Stimulated activated CD4-positive, alpha-beta T cell treated with anti-CD3 and anti-CD28 coated beads, Interleukin-1b, Interleukin-23, amount 100 ng/mL, for 1 hour (primary cell): ENCODE data around the gene TSPYL4.

Experiments
- DNase-seq, 2 donors: peaks; one replicate each; pipeline ENCODE4 v3.0.0-alpha.2; 2020; ENCODE audit warnings: low read depth in 2 of 2

TSPYL4 gene

DNA sequence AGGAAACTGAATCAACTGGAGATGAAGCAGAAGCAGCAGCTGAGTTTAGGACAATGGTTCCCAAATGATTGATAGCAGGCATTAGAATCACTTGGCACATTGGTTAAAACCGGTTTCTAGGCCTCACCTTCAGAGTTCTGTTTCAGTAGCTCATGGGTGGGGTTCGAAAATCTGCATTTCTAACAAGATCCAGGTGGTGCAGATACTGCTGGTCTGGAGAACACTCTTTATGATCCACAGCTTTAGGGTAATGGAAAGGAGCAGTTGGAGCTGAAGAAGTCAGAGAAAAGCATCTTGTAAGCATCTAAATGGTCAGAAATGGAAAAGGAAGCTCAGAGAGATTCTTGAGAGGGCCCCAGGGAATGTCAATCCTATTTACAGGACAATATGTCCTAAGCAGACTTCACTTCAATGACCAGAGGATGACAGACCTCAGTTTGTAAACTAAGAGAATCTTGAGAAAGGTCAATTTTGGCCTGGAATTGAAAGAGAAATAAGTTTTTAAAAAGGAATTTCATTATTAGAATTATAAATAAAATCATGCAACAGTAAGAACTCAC, 17.4 kb upstream of the TSPYL4 start:
- DNase-seq: no peak

DNA sequence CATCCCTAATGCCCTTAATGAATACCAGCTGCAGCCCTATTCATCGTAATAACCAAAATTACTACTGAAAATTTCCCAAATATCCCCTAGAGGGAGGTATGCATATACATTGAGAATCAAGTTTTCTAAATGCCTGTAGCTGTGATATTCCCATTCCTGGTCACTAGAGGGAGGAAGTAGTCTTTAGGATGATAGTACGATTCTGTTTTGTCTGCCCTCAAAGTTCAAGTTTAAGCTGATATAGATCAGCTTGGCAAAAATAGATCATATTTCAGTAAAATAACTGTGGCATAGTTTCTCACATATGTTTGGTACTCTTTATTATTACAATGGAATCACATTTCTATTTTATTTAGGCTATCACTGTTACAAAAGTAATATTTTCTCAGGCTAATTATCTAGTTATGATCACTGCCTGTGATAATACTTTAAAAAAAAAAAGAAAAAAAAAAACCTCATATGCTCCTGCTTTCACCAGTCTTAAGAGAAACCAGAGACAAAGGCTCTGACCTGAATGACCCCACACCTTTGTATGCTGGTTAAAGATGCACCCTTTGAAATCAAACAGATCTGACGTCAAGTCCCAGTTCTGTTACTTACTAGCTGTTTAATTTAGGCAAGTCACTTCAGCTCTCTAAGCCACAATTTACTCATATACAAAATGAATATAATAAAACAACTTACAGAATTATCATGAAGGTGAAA, 14.9 kb upstream of the TSPYL4 start:
- DNase-seq: no peak

DNA sequence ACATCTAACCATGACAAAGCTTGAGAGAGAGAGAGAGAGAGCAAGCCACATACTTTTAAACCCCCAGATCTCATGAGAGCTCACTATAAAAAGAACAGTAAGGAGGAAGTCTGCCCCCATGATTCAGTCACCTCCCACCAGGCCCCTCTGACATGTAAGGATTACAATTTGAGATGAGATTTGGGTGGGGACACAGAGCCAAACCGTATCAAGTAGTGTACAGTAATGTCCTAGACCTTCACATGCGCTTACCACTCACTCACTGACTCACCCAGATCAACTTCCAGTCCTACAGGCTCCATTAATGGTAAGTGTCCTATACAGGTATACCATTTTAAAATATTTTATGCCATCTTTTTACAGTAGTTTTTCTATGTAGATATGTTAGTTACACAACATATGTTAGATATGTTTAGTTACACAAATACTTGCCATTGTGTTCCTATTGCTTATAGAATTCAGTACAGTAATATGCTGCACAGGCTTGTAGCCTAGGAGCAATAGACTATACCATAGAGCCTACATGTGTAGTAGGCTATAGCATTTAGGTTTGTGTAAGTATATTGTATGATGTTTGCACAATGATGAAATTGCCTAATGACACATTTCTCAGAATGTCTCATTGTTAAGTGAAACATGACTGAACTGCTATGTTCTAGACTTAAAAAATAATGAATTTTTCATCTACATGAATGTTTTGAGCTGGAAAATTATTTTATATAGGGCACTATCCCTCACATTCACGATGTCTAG, 14.1 kb upstream of the TSPYL4 start:
- no peak for DNase-seq

DNA sequence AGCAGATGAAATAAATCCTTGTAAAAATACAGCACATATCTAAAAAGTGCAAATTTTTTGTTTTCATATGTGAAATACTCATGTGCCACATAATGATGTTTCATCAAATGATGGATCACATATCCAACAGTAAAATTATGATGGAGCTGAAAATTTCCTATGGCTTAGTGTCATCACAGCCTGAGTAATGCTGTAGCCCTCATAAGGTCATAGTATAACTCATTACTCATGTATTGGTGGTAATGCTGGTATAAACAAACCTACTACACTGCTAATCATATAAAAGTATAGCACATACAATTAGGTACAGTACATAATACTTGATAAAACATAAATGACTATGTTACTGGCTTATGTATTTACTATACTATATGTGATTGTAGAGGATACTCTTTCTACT, 12.9 kb upstream of the TSPYL4 start:
- DNase-seq: no peak

DNA sequence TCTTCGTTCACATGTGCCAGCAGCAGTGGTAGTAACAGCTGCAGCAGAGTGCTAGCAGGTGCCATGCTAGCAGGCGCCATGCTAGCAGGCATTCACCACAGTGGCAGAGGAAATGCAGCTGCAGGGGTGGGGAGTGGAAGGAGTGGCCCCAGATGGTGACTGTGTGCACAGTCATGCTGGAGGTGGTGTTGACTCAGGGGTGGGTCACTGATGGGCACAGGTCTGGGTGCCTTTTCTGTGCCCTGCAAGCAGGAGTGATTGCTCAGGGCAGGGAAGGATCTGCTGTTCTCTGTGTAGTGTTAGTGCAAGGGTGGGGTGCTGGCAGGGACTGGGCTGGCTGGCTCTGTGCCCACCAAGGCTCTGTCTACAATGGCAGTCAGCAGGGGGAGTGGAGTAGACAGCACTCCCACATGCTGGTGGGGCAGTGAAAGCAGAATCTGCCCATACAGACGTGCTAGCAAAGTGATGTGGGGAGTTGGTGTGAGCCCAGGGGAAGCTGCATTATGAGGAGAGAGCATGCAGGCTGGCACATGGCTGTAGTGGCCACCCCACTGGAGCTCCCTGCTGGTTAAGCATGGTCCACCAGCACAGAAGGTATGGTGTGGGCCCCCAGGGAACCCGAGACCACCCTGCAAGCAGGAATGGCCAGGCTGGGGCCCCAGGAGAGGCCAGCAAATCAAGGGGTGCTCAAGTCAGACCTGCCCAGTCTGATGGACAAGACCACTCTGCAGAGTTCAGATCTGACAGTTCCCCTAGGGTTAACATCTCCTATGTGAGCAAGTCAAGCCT, 11.4 kb upstream of the TSPYL4 start:
- no peak for DNase-seq

DNA sequence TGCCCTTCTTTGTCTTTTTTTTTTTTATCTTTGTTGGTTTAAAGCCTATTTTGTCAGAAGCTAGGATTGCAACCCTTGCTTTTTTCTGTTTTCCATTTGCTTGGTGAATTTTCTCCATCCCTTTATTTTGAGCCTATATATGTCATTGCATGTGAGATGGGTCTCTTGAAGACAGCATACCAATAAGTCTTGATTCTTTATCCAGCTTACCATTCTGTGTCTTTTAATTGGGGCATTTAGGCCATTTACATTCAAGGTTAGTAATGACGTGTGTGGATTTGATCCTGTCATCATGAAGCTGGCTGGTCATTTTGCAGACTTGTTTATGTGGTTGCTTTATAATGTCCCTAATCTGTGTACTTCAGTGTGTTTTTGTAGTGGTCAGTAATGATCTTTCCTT, 9.5 kb upstream of the TSPYL4 start:
- no peak for DNase-seq

DNA sequence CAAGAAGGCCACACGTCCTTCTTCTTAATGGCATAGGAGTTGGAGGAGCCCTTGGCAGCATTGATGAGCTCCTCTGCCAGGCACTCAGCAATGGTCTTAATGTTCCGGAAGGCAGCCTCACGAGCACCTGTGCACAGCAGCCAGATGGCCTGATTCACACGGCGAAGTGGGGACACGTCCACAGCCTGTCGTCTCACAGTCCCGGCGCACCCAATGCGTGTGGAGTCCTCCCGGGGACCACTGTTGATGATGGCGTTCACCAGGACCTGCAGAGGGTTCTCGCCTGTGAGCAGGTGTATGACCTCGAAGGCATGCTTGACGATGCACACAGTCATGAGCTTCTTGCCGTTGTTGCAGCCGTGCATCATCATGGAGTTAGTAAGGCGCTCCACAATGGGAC, 4.6 kb upstream of the TSPYL4 start:
- no peak for DNase-seq

DNA sequence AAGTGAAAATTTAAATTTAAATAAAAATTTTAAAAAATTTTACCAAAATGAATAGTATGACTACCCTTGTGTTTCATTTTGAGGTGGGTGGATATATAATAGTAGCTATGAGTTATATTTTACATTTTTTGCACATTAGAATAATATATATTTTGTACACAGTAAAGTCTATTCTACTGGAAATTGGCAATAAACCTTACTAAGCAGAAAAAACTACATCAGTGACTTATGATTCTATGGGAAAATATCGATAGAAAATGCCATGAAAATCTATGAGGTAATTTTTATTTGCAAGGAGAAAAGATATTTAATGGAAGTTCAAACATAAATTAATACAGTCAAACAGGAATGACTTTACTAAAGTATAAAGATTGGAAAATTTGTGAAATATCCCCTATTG, 2.8 kb upstream of the TSPYL4 start:
- DNase-seq: no peak

DNA sequence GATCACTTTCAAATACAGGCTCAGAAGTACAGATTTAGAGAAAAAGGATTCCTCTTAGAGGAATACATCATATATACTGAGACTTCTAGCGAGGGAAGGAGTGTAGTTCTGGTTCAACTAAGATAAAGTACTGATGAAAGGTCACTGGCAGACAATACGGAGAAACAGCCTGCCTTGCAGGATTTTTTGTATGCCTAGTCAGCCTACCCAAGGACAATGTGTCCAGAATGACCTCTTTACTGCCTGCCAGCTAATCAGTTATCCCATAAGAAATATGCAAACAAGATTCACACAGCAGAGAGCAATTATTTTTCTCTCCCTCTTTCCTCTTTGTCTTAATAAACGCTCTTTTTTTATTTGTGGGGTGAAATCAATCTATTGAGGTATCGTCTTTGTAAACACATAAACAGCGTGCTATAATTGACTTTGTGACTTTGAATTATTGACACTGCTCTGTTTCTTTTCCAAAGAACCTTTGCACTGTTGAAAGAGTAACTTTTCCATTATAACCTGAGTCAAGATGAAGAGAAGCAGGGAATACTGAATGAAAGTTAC, 1.4 kb upstream of the TSPYL4 start:
- DNase-seq: no peak

DNA sequence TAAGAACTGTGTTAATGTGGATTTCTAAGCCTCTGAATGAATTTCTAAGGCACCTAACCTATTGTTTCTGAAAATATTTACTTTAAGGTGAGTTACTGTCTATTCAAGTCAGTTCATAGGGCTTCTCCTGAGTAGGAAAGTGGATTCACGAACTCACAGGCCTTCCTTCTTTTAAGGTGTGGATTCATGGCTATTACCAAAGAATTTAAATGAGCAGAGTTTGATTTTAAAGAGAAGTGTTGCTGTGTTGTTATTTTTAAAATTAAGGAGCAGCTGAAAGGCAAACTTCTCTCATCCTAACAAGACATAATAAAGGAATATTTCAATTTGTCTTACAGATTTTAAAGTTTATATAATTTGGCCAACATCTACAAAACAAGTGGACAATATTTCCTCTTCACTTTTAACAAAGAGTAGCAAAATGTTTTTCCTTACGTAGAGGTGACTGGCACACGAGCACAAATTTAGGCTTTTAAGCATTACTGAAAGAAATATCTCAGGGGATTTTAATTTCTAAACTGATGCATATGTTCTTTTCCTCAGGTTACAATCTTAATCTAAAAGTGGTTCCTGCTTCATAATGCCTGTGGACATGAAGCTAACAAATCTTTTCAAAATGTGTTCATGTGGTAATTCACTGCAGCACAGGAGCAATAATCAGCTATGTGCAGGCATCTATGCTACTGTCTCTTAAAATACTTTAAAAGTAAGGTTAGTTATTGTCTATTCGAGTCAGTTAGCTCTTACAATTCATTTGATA, 602 bp upstream of the TSPYL4 start:
- no peak for DNase-seq

DNA sequence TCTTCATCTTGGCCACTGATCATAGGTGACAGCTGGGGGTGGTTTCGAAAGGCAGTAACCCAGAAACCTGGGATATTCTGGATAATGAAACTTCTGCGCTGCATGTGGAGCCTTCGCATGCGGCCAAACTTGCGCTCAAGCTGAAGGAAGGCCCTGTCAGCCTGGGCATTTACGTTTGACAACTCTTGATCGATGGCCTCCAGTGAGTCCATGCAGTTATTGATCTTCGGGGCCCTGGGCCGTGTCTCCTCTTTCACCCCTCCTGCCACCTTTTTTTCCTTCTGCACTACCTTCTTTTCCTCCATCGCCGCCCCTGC, 729 bp downstream of the TSPYL4 start:
- no peak for DNase-seq

DNA sequence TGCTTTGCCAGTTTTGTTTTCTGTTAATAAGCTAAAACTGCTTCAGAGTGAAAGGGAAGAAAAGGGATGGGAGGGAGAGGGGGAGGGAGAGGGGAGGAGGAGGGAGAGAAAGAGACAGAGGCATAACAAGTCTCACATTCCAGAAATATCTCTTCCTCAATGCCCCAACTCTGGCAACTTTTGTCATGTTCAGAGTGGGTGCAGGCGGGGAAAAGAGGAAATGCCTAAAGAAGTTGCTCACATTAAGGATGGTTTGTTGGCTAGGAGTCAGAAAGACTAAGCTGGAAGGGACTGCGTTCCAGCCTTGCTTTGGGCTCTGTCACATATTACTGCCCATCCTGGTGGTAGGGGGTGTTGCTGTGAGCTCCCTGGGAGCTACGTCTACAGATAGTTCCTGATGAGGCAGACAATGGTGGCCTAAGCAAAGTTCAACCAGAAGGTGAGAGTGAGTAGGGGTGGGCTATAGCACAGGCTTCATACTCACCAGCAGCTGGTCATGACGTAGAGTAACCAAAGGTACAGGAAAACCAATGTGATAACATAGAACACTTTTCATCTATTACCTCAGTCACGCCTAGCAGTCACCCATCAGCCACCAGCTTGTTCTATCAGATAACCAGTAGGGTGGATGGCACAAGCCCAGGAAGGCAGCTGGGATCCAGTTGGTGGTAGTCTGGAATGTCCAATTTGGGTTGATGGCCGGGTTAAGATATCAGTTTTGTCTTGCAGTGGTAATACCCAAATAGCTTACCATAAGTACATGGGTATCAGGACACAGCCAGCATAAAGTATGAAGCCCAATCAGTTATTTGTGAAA, 2.1 kb downstream of the TSPYL4 start:
- DNase-seq: no peak

DNA sequence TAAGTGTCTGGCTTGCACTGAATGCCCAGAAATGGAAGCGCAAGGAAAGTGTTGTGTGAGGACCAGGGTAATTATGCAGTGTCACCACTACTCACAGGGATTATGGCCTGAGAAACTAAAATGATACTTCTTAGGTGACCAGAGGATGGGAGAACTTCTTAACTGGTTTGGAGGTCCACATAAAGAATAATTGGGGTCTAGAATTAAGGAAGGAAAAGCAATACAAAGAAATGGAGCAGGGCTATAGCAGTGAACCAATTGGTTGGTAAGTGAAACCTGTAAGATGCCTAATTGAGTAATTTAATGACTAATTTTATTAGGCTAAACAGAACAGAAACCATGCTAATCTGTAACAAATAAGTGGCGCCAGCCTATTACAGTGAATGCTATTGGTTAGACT, 5.3 kb downstream of the TSPYL4 start:
- no peak for DNase-seq

DNA sequence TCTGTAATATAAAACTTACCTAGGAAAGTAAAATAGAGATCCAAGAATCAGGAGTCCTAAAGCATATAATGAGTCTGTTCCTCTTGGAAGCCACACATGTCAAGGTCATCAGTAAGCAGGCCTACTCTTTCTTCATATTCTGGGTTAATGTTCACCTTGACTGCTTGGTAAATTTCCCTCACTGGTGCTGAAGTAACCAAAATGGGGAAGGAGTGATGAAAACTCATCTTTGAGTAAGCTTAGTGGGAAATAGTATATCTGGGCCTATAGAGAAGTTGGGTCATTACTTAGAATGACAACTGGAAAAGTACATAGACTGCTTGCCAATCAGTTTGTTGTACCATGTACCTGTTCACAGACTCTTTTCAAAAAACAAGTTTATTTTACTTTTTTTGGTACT, 6.6 kb downstream of the TSPYL4 start:
- no peak for DNase-seq

DNA sequence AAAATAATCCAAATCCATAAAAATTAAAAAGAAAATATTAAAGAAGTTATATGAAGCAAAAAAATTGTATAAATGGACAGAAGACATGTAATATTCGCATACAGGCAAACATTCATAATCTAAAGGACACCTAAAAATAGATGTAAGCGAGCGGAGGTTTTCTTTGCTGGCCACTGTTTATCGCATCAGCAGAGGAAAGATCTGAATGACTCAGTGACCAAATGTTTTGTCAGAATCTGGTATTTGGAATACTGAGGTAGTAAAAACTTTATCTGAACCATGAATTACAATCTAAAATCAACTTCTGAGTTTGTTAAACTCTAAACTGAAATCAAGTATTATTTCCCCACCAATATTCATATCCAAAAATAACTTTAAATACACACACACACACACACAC, 7.8 kb downstream of the TSPYL4 start:
- DNase-seq: no peak

DNA sequence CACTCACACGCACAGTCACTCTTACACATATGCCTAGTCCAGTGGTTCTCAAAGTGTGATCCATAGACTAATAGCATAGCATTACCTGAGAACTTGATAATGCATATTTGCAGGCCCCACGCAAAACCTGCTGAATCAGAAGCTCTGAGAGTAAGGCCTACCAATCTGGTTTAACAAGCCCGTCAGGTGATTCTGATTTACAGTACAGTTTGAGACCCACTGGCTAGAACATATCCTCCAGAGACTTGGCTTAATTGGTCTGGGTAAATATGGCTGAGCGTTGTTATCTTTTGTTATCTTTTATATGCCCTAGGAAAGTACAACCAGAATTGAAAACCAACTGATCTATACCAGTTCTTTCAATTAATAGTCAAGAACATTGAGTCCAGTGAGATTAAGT, 9.6 kb downstream of the TSPYL4 start:
- no peak for DNase-seq

DNA sequence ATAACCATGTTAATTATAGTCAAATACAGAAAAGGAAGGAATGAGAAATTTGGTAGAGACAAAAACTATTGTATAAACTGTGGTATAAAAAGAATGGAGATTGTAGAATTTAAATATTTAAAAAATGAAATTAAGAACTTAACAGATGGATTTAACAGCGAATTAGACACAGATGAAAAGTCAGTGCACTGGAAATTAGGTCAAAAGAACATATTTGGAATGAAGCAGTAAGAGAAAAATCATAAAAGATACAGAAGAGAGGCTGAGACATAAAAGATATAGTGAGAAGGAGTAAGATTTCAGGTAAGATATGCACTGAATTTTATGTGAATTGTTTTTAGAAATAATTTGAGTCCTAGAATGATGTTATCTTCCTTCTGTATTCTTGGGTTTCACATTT, 14.0 kb downstream of the TSPYL4 start:
- no peak for DNase-seq

DNA sequence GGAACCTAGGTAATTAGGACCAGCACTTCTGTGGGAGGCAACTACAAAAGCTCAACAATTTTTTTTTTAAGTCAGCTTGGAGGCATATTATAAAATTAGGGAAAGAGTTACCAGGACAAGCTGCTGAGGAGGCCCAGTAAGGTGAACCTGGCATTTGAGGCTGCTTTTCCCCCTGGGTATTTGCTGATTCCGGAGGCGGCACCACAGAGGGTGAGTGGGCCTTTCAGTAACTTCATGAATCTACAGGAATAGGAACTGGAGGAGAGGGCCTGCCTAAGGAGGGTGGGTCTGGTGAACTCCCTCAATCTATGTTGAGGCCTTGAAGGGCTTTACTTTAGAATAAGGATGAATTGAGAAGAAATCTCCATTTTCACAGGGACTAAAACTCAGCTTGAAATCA, 14.6 kb downstream of the TSPYL4 start:
- no peak for DNase-seq

DNA sequence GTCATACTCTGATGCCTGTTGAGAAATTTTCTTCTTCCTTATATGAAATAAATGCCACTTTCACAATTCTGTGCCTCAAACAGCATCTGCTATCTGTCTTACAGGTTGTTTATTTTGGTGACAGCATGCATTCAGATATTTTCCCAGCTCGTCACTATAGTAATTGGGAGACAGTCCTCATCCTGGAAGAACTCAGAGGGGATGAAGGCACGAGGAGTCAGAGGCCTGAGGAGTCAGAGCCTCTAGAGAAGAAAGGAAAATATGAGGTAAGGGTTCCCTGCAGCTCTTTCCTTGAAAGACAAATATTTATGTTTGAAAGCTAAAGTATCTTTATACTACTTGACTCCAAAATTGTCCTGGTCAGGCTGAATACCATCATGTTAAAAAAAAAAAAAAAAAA, 15.8 kb downstream of the TSPYL4 start:
- no peak for DNase-seq

DNA sequence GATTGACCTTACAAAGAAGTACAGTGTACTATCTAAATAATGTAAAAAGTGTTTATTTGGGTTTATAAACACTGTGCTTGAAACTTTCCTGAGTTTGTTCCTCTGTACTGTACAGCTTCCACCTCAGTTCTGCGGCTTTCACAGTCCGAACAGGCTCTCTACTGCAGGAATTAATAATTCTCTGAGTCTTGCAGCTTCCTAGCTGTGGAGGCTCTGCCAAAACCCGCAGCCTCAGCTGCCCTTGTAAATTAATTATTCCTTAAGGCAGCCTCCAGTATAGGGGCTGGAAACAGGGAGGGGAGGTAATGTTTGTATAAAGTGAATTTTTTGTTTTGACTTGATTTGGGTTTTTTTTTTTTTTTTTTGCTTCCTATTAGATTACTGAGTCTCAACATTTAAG, 19.2 kb downstream of the TSPYL4 start:
- no peak for DNase-seq
